Calu3 (cell line): ENCODE measurements around the gene DNMBP. TPM values are rescaled to one million over a fixed set of nuclear protein-coding genes. Genes with fewer than 3 reads are reported as not detected.

Experiments
- Bru-seq: library from RNA; stranded (reverse); fragments of 400-500 nt; gene quantifications from one replicate; lab custom pipeline; 2021; lab: Mats Ljungman, UMichigan
- BruChase-seq, 2 experiments: library from RNA; stranded (reverse); fragments of 400-500 nt; gene quantifications; one replicate each; lab custom pipeline; 2021; lab: Mats Ljungman, UMichigan
- BruUV-seq: library from RNA; stranded (reverse); fragments of 400-500 nt; replicated peaks from 2 replicates; lab custom pipeline; 2021; lab: Mats Ljungman, UMichigan
- CTCF ChIA-PET: fragments of 300-600 bp; sonication (Branson Sonifier 250); formaldehyde crosslinking; loops from one replicate; lab custom pipeline; 2022; ENCODE audit warnings: antibody characterized with exemption; lab: Charles Lee
- DNase-seq: peaks from one replicate; pipeline ENCODE4 v3.0.0; 2022
- H3K27ac Mint-ChIP-seq: one replicate; pipeline ENCODE4 v1.8.0; 2022; ENCODE audit warnings: mixed read lengths; ENCODE audit not compliant: unreplicated experiment
- H3K27me3 Mint-ChIP-seq: one replicate; pipeline ENCODE4 v1.8.0; 2022; ENCODE audit warnings: mixed read lengths; ENCODE audit not compliant: unreplicated experiment
- H3K36me3 Mint-ChIP-seq: one replicate; pipeline ENCODE4 v1.8.0; 2022; ENCODE audit warnings: mild to moderate bottlenecking, moderate library complexity, mixed read lengths; ENCODE audit not compliant: insufficient read depth, unreplicated experiment
- H3K4me1 Mint-ChIP-seq: one replicate; pipeline ENCODE4 v1.8.0; 2022; ENCODE audit warnings: mild to moderate bottlenecking, low read depth, mixed read lengths; ENCODE audit not compliant: unreplicated experiment
- H3K4me3 Mint-ChIP-seq: one replicate; pipeline ENCODE4 v1.8.0; 2022; ENCODE audit warnings: mild to moderate bottlenecking, low read depth, moderate library complexity, mixed read lengths; ENCODE audit not compliant: unreplicated experiment
- H3K9me3 Mint-ChIP-seq: one replicate; pipeline ENCODE4 v1.8.0; 2022; ENCODE audit warnings: low read depth, mixed read lengths; ENCODE audit not compliant: unreplicated experiment
- CTCF ChIP-seq: fragments of 200-600 bp; IDR thresholded peaks from one replicate; pipeline ENCODE4 v1.8.0; 2022; ENCODE audit warnings: antibody characterized with exemption; ENCODE audit not compliant: unreplicated experiment
- intact Hi-C: fragments of 100-400 bp; cut with micrococcal nuclease; formaldehyde crosslinking; loops from one replicate; pipeline ENCODE4 v1.10.0; 2022; ENCODE audit not compliant: unreplicated experiment
- long read RNA-seq: library from polyadenylated mRNA; stranded (forward); transcript quantifications from one replicate; pipeline ENCODE4 v2.0.0, GENCODE V29; 2022
- total RNA-seq: library from RNA; stranded (reverse); gene quantifications from 2 replicates; pipeline ENCODE4 v1.2.3, GENCODE V29; 2022

The DNMBP gene
- total RNA-seq = 17.6 TPM in 2 replicates
- Bru-seq, nascent RNA = percentile 67 among the genes with signal in this experiment
- BruChase-seq, experiment 1, labeled RNA remaining after a 6-hour chase = percentile 59 among the genes with signal in this experiment
- BruChase-seq, experiment 2, labeled RNA remaining after a 2-hour chase = percentile 61 among the genes with signal in this experiment
- long read RNA-seq, full-length matches to known transcripts = 8 of 13 reads
- long read RNA-seq, partial matches to known transcripts = 3 of 13 reads
- long read RNA-seq, other reads (novel, unspliced or antisense) = 2 of 13 reads

- Mint-ChIP-seq H3K4me3 (peak within 1 kb of the TSS; percentile 74), H3K27ac (peak within 1 kb of the TSS; percentile 69), H3K27me3 (no peaks in the 10 kb centered on the region), H3K4me1 (peaks cover 26% of the 10 kb centered on the region), H3K36me3 (peaks cover 20% of the 10 kb centered on the region), H3K9me3 (no peaks in the 10 kb centered on the region)
- CTCF ChIA-PET = interaction anchor here (0.7 to 1.9 kb wide), 7 partner anchors 11 to 165 kb away, joined by 3 to 11 read pairs (median 5); no protein-coding TSS in a partner anchor
- TF ChIP-seq CTCF = peak; percentile 18
- DNase-seq = peak; percentile 85
- intact Hi-C loops = loop anchor here (5.0 kb wide), 1 partner anchor 83 kb away; no protein-coding TSS in a partner anchor
- BruUV-seq = no TSS peak
These were observed at the start of gene DNMBP for GRCh38 chr10:100009793-100010676. Gene DNMBP (minus strand): TSS chr10:100009947. CDS start chr10:99972124, 37,823 bp downstream.

GRCh38 chr10:100057948-100058347 lies 48.2 kb upstream of the DNMBP start:
- H3K27ac Mint-ChIP-seq = no peak overlapping the region
- intact Hi-C loops = no loop called here
- no peaks in the 10 kb centered on the region for H3K4me1 Mint-ChIP-seq
- BruUV-seq = no TSS peak
- H3K4me3 Mint-ChIP-seq = no peak overlapping the region
- no peaks in the 10 kb centered on the region for H3K27me3 Mint-ChIP-seq
- DNase-seq = no peak
- CTCF ChIA-PET = no interaction called here
- no peak for TF ChIP-seq CTCF
- H3K9me3 Mint-ChIP-seq = no peaks in the 10 kb centered on the region
- no peaks in the 10 kb centered on the region for H3K36me3 Mint-ChIP-seq

GRCh38 chr10:100053686-100054460 lies 44.1 kb upstream of the DNMBP start:
- no peak overlapping the region for H3K27ac Mint-ChIP-seq
- BruUV-seq = no TSS peak
- CTCF ChIA-PET = no interaction called here
- no peaks in the 10 kb centered on the region for H3K27me3 Mint-ChIP-seq
- no peaks in the 10 kb centered on the region for H3K4me1 Mint-ChIP-seq
- H3K36me3 Mint-ChIP-seq = no peaks in the 10 kb centered on the region
- no peak for TF ChIP-seq CTCF
- intact Hi-C loops = no loop called here
- DNase-seq = no peak
- H3K4me3 Mint-ChIP-seq = no peak overlapping the region
- no peaks in the 10 kb centered on the region for H3K9me3 Mint-ChIP-seq

GRCh38 chr10:100046021-100046486 lies 36.3 kb upstream of the DNMBP start:
- H3K4me3 Mint-ChIP-seq = no peak overlapping the region
- CTCF ChIA-PET = interaction anchor here (1.0 to 2.8 kb wide), 4 partner anchors 36 to 200 kb away, joined by 3 to 13 read pairs (median 8); partner anchors contain the start of gene DNMBP
- no peaks in the 10 kb centered on the region for H3K36me3 Mint-ChIP-seq
- H3K9me3 Mint-ChIP-seq = no peaks in the 10 kb centered on the region
- BruUV-seq = no TSS peak
- peaks cover 8% of the 10 kb centered on the region for H3K4me1 Mint-ChIP-seq
- DNase-seq = peak; percentile 82
- no peaks in the 10 kb centered on the region for H3K27me3 Mint-ChIP-seq
- no peak overlapping the region for H3K27ac Mint-ChIP-seq
- peak; percentile 80 for TF ChIP-seq CTCF
- intact Hi-C loops = loop anchor here (1.0 to 10.0 kb wide), 3 partner anchors 71 to 200 kb away; no protein-coding TSS in a partner anchor
